Skeletal muscle satellite cell (primary cell): ENCODE measurements around the gene RNF220.

Source experiments
- H3K27me3 ChIP-seq: 2 replicates; pipeline ENCODE4 v1.7.0; 2013; ENCODE audit warnings: low read length; ENCODE audit not compliant: control insufficient read depth, insufficient read depth
- H3K36me3 ChIP-seq: 2 replicates; pipeline ENCODE4 v1.7.0; 2013; ENCODE audit warnings: mild to moderate bottlenecking, control low read depth, low read length; ENCODE audit not compliant: insufficient read depth
- H3K4me1 ChIP-seq: 2 replicates; pipeline ENCODE4 v1.7.0; 2013; ENCODE audit warnings: low read length; ENCODE audit not compliant: control insufficient read depth, insufficient read depth
- H3K4me2 ChIP-seq: 2 replicates; pipeline ENCODE4 v1.7.0; 2013; ENCODE audit warnings: mild to moderate bottlenecking, low read length
- H3K4me3 ChIP-seq: 2 replicates; pipeline ENCODE4 v1.7.0; 2013; ENCODE audit warnings: low read length
- H3K9ac ChIP-seq: 2 replicates; pipeline ENCODE4 v1.7.0; 2013; ENCODE audit warnings: mild to moderate bottlenecking, low read depth, low read length, moderate library complexity
- H3K9me3 ChIP-seq: replicated peaks from 2 replicates; pipeline ENCODE4 v1.7.0; 2013; ENCODE audit warnings: mild to moderate bottlenecking, control low read depth, low read length

The RNF220 gene

GRCh38 chr1:44536357-44537209, 131.5 kb downstream of the RNF220 start:
- Histone ChIP-seq H3K9ac (no peak overlapping the region), H3K36me3 (no peaks in the 10 kb centered on the region), H3K4me2 (no peak overlapping the region), H3K27me3 (peaks cover 47% of the 10 kb centered on the region), H3K4me1 (peaks cover 5% of the 10 kb centered on the region), H3K4me3 (no peak overlapping the region), H3K9me3 (no peaks in the 10 kb centered on the region)

- H3K27me3 ChIP-seq, result peaks cover 51% of the 10 kb centered on the region
- H3K4me1 ChIP-seq, result no peaks in the 10 kb centered on the region
- no peak overlapping the region for H3K9ac ChIP-seq
- H3K4me2 ChIP-seq, result no peak overlapping the region
- H3K4me3 ChIP-seq, result no peak overlapping the region
- no peaks in the 10 kb centered on the region for H3K36me3 ChIP-seq
- no peaks in the 10 kb centered on the region for H3K9me3 ChIP-seq
These were observed 132.5 kb downstream of the RNF220 start for GRCh38 chr1:44537538-44537937.

GRCh38 chr1:44537956-44538355, 132.9 kb downstream of the RNF220 start:
- H3K27me3 ChIP-seq, result peaks cover 55% of the 10 kb centered on the region
- H3K4me3 ChIP-seq, result no peak overlapping the region

DNA sequence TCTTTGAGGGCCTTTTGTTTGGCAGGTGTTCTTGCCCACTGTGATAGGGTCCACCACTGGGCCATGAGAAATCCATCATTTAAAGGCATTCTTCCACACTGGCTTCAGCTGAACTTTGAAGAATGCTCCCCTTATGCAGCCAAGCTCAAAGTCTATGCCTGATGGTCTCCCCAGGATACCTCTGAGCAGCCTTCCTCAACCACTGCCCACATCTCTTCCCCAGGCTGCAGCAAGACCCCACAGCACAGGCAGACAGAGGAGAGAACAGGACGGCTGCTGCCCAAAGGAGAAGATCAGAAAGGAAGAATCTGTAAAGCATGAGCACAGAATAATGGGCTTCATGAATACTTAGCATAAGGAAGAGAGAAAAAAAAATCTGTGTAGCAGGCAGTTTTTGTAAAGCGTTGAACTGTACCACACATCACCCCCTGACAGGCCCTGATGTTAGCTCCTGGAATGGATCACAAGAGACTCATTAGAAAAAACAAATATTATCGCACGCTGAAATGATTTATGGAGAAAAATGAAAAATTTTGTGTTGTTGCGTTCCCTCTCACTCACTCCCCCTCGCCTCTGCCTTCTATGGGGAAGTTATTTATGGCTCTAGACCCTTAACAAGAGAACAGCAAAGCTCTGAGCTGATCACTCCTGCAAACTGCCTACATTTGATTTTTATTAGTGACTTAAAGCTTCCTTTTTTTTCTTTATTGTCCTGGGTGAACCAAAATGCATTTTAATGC, 135.1 kb downstream of the RNF220 start:
- Histone ChIP-seq H3K9me3 (no peaks in the 10 kb centered on the region), H3K36me3 (no peaks in the 10 kb centered on the region), H3K27me3 (peaks cover 70% of the 10 kb centered on the region), H3K4me2 (no peak overlapping the region), H3K4me3 (no peak overlapping the region), H3K9ac (no peak overlapping the region), H3K4me1 (no peaks in the 10 kb centered on the region)

More at GRCh38 chr1:44537956-44538355, 132.9 kb downstream of the RNF220 start:
- Histone ChIP-seq H3K4me1 (no peaks in the 10 kb centered on the region), H3K36me3 (no peaks in the 10 kb centered on the region), H3K9me3 (no peaks in the 10 kb centered on the region), H3K9ac (no peak overlapping the region), H3K4me2 (no peak overlapping the region)

- no peak overlapping the region for H3K4me2 ChIP-seq
- no peaks in the 10 kb centered on the region for H3K4me1 ChIP-seq
- H3K27me3 ChIP-seq, result peaks cover 78% of the 10 kb centered on the region
- no peaks in the 10 kb centered on the region for H3K36me3 ChIP-seq
- H3K9me3 ChIP-seq, result no peaks in the 10 kb centered on the region
- H3K4me3 ChIP-seq, result no peak overlapping the region
- H3K9ac ChIP-seq, result no peak overlapping the region
These were observed 137.5 kb downstream of the RNF220 start for GRCh38 chr1:44542420-44543063.

- Histone ChIP-seq H3K9me3 (no peaks in the 10 kb centered on the region), H3K36me3 (no peaks in the 10 kb centered on the region), H3K9ac (no peak overlapping the region), H3K4me1 (no peaks in the 10 kb centered on the region), H3K4me2 (no peak overlapping the region), H3K27me3 (peaks cover 79% of the 10 kb centered on the region), H3K4me3 (no peak overlapping the region)
These were observed 138.1 kb downstream of the RNF220 start for GRCh38 chr1:44543064-44543744.

GRCh38 chr1:44543786-44544185, 138.7 kb downstream of the RNF220 start:
- Histone ChIP-seq H3K4me2 (no peak overlapping the region), H3K4me3 (no peak overlapping the region), H3K9ac (no peak overlapping the region), H3K27me3 (peaks cover 79% of the 10 kb centered on the region), H3K9me3 (no peaks in the 10 kb centered on the region), H3K4me1 (no peaks in the 10 kb centered on the region), H3K36me3 (no peaks in the 10 kb centered on the region)

- H3K36me3 ChIP-seq, result no peaks in the 10 kb centered on the region
- no peaks in the 10 kb centered on the region for H3K9me3 ChIP-seq
- no peaks in the 10 kb centered on the region for H3K4me1 ChIP-seq
- H3K27me3 ChIP-seq, result peaks cover 79% of the 10 kb centered on the region
- no peak overlapping the region for H3K4me3 ChIP-seq
- no peak overlapping the region for H3K4me2 ChIP-seq
- no peak overlapping the region for H3K9ac ChIP-seq
These were observed 139.9 kb downstream of the RNF220 start for GRCh38 chr1:44544960-44545359.

DNA sequence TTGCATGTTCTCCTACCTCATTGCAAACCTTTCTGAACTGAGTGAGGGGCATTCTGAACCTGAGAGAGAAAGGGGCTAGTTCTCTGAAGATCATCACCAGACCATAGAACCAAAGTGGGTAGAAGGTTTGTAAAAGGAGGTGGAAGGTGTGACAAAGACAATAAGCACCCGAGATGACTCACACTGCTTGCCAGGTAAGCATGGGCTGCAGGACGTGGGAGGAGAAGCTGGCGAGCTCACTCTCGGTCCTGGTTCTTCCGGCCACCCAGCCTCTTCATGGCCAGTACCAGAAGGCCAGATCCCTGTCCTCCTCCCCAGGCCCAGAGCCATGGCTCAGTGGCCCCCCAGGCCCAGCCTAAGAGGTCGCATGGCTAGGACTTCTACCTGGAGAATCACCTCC, 140.9 kb downstream of the RNF220 start:
- H3K4me3 ChIP-seq, result no peak overlapping the region
- no peaks in the 10 kb centered on the region for H3K4me1 ChIP-seq
- no peak overlapping the region for H3K9ac ChIP-seq
- no peaks in the 10 kb centered on the region for H3K9me3 ChIP-seq
- H3K27me3 ChIP-seq, result peaks cover 69% of the 10 kb centered on the region
- no peaks in the 10 kb centered on the region for H3K36me3 ChIP-seq
- H3K4me2 ChIP-seq, result no peak overlapping the region

DNA sequence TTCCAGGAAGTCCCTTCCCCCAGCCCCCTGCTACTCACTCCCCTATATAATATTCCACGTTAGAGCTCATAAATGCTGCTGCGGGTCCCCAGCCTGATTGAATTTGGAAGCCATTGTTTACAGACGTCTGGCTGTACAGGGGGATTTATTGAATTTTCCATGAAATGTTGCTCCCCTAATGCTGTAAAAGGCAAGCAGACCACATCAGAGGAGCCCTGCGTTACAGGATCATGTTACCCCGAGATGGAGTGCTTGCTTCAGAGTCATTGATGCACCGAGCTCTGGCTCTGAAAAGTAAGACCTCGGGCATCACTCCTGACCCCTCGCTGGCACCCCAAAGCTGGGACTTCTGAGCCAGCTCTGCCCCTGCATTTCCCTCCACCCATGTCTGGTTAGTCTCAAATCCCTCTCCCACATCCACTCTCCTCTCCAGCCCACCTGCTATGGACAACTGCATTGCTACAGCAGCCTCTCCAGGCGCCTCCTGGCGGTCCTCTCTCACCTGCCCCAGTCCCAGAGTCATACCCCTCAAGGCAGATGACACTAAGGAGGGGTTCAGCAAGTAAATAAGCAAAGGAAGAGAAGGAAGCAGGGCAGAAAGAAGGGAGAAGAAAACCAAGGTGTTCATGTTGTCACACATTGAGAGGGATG, 141.5 kb downstream of the RNF220 start:
- H3K4me3 ChIP-seq, result no peak overlapping the region

DNA sequence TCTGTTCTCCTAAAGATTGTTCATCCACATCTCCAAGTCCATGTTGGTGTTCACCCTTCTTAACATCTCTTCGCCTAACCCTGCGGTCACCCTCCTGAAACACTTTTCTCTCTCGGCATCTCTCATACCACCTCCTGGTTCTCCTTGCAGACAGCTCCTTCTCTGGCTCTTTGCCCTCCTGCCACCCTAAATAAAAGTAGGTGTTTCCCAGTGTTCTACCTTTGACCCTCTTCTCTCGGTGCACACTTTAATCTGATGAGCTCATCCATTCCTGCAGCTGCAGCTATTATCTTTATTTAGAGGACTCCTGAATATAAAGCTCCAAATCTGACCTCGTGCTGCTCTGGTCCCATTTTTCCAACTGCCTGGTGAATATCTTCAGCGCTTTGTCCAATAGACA, 142.3 kb downstream of the RNF220 start:
- Histone ChIP-seq H3K27me3 (peaks cover 58% of the 10 kb centered on the region), H3K4me3 (no peak overlapping the region)

More for the DNA sequence above, 141.5 kb downstream of the RNF220 start:
- peaks cover 65% of the 10 kb centered on the region for H3K27me3 ChIP-seq
- no peak overlapping the region for H3K9ac ChIP-seq
- H3K4me2 ChIP-seq, result no peak overlapping the region
- H3K9me3 ChIP-seq, result no peaks in the 10 kb centered on the region
- H3K4me1 ChIP-seq, result no peaks in the 10 kb centered on the region
- H3K36me3 ChIP-seq, result no peaks in the 10 kb centered on the region

More for the DNA sequence above, 142.3 kb downstream of the RNF220 start:
- no peak overlapping the region for H3K9ac ChIP-seq
- H3K4me2 ChIP-seq, result no peak overlapping the region
- H3K9me3 ChIP-seq, result no peaks in the 10 kb centered on the region
- no peaks in the 10 kb centered on the region for H3K4me1 ChIP-seq
- H3K36me3 ChIP-seq, result no peaks in the 10 kb centered on the region
